Epithelial cell of esophagus (primary cell): ENCODE data around the gene FBXO36.

Experiments used
- DNase-seq: peaks from one replicate; pipeline ENCODE4 v3.0.0; 2010; ENCODE audit warnings: low read depth
- H3K4me3 ChIP-seq: 2 replicates; pipeline ENCODE4 v1.5.1; 2011; ENCODE audit warnings: mild to moderate bottlenecking, low read length, control low read depth
- TF ChIP-seq, protein P1 (sequence below): IDR thresholded peaks from 2 replicates; pipeline ENCODE4 v1.5.1; 2011; ENCODE audit warnings: low read depth, mild to moderate bottlenecking, low read length, control low read depth, inconsistent platforms; ENCODE audit not compliant: insufficient read depth; ENCODE audit errors: missing control alignments

The FBXO36 gene

DNA sequence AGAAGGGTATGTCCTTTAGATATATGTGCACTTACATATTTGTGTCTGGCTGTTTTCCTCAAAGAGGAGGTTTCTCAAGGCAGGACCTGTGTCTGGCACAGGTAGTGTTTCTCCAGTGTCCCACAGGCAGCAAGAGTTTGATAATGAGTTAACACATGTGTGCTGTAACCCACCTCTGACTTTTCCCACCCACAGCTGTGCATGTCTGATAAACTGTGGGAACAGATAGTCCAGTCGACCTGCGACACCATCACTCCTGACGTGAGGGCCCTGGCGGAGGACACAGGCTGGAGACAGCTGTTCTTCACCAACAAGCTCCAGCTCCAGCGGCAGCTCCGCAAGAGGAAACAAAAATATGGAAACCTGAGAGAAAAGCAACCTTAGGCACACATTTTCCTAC is 88.2 kb downstream of the FBXO36 start:
- DNase-seq, result no peak
- no peak overlapping the region for H3K4me3 ChIP-seq
- TF ChIP-seq, protein P1, sequence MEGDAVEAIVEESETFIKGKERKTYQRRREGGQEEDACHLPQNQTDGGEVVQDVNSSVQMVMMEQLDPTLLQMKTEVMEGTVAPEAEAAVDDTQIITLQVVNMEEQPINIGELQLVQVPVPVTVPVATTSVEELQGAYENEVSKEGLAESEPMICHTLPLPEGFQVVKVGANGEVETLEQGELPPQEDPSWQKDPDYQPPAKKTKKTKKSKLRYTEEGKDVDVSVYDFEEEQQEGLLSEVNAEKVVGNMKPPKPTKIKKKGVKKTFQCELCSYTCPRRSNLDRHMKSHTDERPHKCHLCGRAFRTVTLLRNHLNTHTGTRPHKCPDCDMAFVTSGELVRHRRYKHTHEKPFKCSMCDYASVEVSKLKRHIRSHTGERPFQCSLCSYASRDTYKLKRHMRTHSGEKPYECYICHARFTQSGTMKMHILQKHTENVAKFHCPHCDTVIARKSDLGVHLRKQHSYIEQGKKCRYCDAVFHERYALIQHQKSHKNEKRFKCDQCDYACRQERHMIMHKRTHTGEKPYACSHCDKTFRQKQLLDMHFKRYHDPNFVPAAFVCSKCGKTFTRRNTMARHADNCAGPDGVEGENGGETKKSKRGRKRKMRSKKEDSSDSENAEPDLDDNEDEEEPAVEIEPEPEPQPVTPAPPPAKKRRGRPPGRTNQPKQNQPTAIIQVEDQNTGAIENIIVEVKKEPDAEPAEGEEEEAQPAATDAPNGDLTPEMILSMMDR, result no peak

DNA sequence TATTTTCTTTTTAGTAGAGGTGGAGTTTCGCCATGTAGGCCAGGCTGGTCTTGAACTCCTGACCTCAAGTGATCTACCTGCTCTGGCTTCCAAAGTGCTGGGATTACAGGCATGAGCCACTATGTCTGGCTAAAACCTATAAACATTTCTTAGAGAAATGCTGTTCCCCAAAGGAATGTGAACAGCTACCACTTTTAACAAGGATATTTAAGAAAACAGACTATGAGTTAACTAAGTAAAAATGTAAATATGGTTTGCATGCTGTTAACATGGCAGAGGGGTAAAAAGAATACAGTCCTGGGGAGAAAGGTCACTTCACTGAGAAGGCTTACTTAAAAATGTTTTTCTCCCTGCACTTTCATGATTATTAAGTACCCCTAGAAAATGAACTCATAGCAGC is 89.3 kb downstream of the FBXO36 start:
- DNase-seq, result no peak
- H3K4me3 ChIP-seq, result no peak overlapping the region
- TF ChIP-seq, protein P1, result no peak

DNA sequence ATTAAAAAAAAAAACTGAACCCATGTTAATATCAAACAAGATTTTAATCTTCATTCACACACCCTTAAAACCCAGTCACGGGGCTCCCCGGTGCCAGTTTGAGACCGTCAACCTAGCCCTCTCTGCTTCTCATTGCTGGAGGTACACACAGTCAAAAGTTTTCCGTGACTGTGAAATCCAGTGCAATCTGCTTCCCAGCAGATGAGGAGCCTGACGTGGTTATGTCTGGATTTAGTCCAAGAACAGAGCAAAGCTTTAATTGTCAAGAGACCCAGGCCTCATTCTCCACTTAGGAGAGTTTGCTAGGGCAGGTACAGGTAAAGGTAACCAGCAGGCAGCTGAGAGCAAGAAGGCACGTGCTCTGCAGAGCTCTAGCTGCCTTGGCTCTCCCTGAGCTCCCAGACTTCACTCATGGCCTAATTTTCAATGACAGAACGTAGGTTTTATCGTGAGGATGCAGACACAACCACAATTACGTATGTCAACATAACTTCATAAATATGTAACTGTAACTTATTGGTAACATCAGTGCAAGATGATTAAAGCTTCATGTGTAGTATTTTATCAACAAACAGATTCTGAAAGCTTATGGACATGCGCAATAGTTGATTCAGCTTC is 90.1 kb downstream of the FBXO36 start:
- TF ChIP-seq, protein P1, result no peak
- DNase-seq, result no peak

DNA sequence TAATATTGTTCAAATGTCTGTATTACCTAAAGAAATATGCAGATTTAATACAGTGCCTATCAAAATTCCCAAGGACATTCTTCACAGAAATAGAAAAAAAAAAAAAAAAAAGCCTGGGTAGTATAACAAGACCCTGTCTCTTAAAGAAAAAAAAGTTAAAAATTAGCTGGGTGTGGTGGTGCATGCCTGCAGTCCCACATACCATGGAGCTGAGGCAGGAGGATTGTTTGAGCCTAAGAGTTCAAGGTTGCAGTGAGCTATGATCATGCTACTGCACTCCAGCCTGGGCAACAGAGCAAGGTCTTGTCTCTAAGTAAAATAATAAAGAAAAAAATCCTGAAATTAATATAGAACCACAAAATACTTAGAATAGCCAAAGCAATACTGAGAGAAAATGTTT is 94.5 kb downstream of the FBXO36 start:
- TF ChIP-seq, protein P1, result no peak
- no peak for DNase-seq

More for the DNA sequence above, 90.1 kb downstream of the FBXO36 start:
- H3K4me3 ChIP-seq, result no peak overlapping the region

DNA sequence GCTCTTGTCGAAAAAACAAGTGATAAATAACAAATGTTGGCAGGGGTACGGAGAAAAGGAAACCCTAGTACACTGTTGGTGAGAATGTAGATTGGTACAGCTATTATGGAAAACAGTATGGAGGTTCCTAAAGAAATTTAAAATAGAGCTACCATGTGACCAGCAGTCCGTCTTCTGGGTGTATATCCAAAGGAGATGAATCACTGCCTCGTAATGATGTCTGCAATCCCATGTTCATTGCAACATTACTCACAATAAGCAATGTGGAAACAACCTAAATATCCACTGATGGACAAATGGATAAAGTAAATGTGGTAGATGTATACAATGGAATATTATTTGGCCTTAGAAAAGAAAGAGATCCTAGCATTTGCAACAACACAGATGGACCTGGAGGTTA is 95.8 kb downstream of the FBXO36 start:
- TF ChIP-seq, protein P1, result no peak
- DNase-seq, result peak; percentile 86
- no peak overlapping the region for H3K4me3 ChIP-seq

More for the DNA sequence above, 94.5 kb downstream of the FBXO36 start:
- no peak overlapping the region for H3K4me3 ChIP-seq

DNA sequence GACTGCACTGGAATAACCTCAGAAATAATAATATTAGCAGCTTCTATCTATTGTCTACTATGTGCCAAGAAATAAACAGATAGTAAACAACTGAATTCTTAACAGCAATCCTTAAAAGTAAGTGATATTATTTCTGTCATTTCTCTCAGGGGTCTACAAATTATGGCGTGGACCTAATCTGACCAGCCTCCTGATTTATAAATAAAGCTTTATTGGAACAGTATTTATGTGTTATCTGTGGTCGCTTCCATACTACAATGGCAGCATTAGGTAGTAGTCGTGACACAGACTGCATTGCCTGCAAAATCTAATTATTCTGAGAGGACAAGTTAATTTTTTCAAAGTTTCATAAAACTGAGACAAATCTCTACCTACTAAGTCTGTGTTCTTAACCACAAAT is 97.4 kb downstream of the FBXO36 start:
- TF ChIP-seq, protein P1, result no peak
- no peak overlapping the region for H3K4me3 ChIP-seq
- no peak for DNase-seq

DNA sequence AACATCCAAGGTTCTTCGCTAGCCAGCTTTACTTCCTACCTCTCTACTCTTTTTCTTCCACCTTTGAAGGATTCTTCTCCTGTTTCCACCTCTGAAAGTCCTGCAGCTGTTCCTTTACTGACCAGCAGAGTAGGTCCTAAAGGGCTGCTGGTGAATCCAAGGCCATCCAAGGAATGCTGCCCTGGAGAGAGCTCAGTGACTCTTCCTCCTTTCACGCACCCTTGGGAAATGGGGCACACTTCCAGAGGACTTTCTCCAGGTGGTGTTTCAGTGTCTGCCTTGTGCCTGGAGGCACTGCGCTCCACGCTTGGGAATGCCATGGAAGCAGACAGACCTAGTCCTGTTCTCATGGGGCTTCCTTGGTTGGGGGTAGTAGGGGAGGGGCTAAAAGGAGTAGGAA is 101.0 kb downstream of the FBXO36 start:
- no peak for DNase-seq
- H3K4me3 ChIP-seq, result no peak overlapping the region
- TF ChIP-seq, protein P1, result no peak
